Immature natural killer cell (primary cell): Measurements from ENCODE around the gene ADCY5. TPM values are rescaled to one million over a fixed set of nuclear protein-coding genes. Genes with fewer than 3 reads are reported as not detected.

Source experiments
- DNase-seq, 3 donors: peaks; one replicate each; pipeline ENCODE4 v3.0.0; 2022; ENCODE audit warnings: mixed read lengths in 1 of 3
- H3K27ac Mint-ChIP-seq, 6 donors: one replicate each; pipeline ENCODE4 v1.8.0; 2020; ENCODE audit warnings: mixed read lengths in 6 of 6, mild to moderate bottlenecking in 5 of 6, inconsistent platforms in 4 of 6, moderate library complexity in 3 of 6
- H3K27me3 Mint-ChIP-seq, 3 donors: one replicate each; pipeline ENCODE4 v1.8.0; 2020 to 2021; ENCODE audit warnings: low read depth in 3 of 3, mild to moderate bottlenecking in 3 of 3, mixed read lengths in 3 of 3, moderate library complexity in 3 of 3, inconsistent platforms in 1 of 3
- H3K36me3 Mint-ChIP-seq, 3 donors: one replicate each; pipeline ENCODE4 v1.8.0; 2020; ENCODE audit warnings: mixed read lengths in 3 of 3, inconsistent platforms in 2 of 3, mild to moderate bottlenecking in 2 of 3
- H3K4me1 Mint-ChIP-seq, 2 donors: one replicate each; pipeline ENCODE4 v1.8.0; 2020; ENCODE audit warnings: inconsistent platforms in 2 of 2, mild to moderate bottlenecking in 2 of 2, mixed read lengths in 2 of 2, moderate library complexity in 1 of 2
- H3K4me3 Mint-ChIP-seq, 5 donors: one replicate each; pipeline ENCODE4 v1.8.0; 2020; ENCODE audit warnings: mild to moderate bottlenecking in 5 of 5, mixed read lengths in 5 of 5, inconsistent platforms in 3 of 5, moderate library complexity in 3 of 5
- H3K9me3 Mint-ChIP-seq, 6 donors: one replicate each; pipeline ENCODE4 v1.8.0; 2020; ENCODE audit warnings: mild to moderate bottlenecking in 6 of 6, mixed read lengths in 6 of 6, inconsistent platforms in 4 of 6, moderate library complexity in 3 of 6
- polyA plus RNA-seq, 3 donors: library from polyadenylated mRNA; unstranded; fragments of 300-500 nt; fragmentation: Illumina TruSeq; gene quantifications; one replicate each; pipeline ENCODE4 v1.2.3, GENCODE V29; 2021

Gene ADCY5
- polyA plus RNA-seq, 3 donors from 2014 or later: 0.03 TPM; not detected in 2

DNA sequence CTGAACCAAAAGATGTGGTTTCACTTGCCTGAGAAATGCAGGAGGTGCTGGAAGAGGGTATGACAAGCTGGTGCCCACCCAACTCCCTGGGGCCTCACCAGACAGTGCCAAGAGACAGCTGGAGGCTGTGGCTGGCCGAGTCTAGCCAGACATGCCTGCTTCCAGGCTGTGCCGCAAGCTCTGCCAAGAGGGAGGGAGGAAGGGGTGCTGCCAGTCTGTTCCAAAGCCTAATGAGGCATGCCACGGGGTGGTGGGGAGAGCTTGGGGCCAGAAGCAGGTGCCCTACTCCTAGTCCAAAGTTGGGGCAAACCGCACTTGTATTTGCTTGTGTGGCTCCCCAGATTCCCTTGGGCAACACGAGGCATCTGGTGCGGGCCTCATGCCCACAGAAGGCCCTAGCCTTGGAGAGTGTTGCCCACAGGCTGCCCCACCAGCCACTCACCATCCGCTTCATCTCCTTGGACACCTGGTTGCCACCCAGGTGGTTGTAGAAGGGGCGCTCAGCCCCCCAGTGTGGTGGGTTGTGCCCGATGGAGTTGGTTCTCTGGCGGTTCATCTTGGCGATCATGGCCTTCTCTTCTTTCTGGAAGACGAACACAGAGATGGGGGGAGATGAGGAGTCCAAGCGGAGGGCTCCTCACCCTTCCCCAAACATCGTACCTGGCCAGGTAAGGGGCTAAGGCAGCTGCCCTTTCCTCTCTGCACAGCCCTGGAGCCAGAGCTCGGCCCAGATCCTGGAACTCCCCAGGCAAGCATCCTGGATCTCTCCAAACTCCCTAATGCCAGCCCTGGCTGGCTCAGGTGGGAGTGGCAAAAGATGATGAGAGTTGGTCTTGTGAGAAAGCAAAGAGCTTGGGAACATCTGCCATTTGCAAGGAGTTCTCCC, 123.8 kb downstream of the ADCY5 start:
- Mint-ChIP-seq H3K27me3 (peaks cover 0 to 7% (median 2%) of the 10 kb centered on the region in 3 donors), H3K36me3 (no peaks in the 10 kb centered on the region), H3K27ac (no peak overlapping the region), H3K9me3 (no peaks in the 10 kb centered on the region), H3K4me1 (no peaks in the 10 kb centered on the region), H3K4me3 (no peak overlapping the region)
- no peak for DNase-seq

- Mint-ChIP-seq H3K4me3 (no peak overlapping the region), H3K9me3 (no peaks in the 10 kb centered on the region), H3K27ac (no peak overlapping the region), H3K36me3 (no peaks in the 10 kb centered on the region), H3K4me1 (no peaks in the 10 kb centered on the region), H3K27me3 (peaks cover 0 to 7% (median 4%) of the 10 kb centered on the region in 3 donors)
- no peak for DNase-seq
Observed at GRCh38 chr3:123323781-123324180, 125.1 kb downstream of the ADCY5 start.

GRCh38 chr3:123322866-123323265, 126.0 kb downstream of the ADCY5 start:
- Mint-ChIP-seq H3K27ac (no peak overlapping the region), H3K4me1 (no peaks in the 10 kb centered on the region), H3K4me3 (no peak overlapping the region), H3K36me3 (no peaks in the 10 kb centered on the region), H3K27me3 (peaks cover 0 to 7% (median 2%) of the 10 kb centered on the region in 3 donors), H3K9me3 (no peaks in the 10 kb centered on the region)
- DNase-seq: no peak

DNA sequence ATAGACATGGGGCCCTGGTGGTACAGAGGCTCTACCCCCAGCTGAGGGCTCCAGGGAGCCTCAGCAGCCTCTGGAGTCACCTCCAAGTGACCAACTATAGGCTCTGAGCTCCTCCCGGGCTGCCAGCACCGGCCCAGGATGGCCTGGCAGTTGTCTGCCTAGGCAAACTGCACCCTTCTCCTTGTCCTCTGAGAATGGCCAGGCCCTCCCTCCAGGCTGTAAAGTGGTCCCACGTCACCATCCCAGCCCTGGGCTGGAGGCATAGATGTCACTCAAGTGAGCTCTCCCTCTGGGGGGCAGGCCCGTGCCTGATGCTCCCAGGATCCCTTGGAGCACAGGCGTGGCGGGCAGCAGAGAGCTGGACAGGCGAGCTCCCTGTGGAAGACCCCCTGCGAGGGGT, 127.1 kb downstream of the ADCY5 start:
- H3K27me3 Mint-ChIP-seq: peaks cover 0 to 7% (median 2%) of the 10 kb centered on the region in 3 donors
- DNase-seq: no peak

GRCh38 chr3:123320221-123320620, 128.7 kb downstream of the ADCY5 start:
- no peaks in the 10 kb centered on the region for H3K9me3 Mint-ChIP-seq
- H3K27ac Mint-ChIP-seq: no peak overlapping the region
- H3K36me3 Mint-ChIP-seq: no peaks in the 10 kb centered on the region
- no peaks in the 10 kb centered on the region for H3K4me1 Mint-ChIP-seq
- peaks cover 0 to 7% (median 2%) of the 10 kb centered on the region in 3 donors for H3K27me3 Mint-ChIP-seq
- no peak for DNase-seq
- H3K4me3 Mint-ChIP-seq: no peak overlapping the region

More for the DNA sequence above, 127.1 kb downstream of the ADCY5 start:
- no peaks in the 10 kb centered on the region for H3K4me1 Mint-ChIP-seq
- H3K27ac Mint-ChIP-seq: no peak overlapping the region
- no peak overlapping the region for H3K4me3 Mint-ChIP-seq
- H3K36me3 Mint-ChIP-seq: no peaks in the 10 kb centered on the region
- H3K9me3 Mint-ChIP-seq: no peaks in the 10 kb centered on the region

- Mint-ChIP-seq H3K36me3 (no peaks in the 10 kb centered on the region), H3K9me3 (no peaks in the 10 kb centered on the region), H3K4me1 (no peaks in the 10 kb centered on the region), H3K27me3 (peaks cover 0 to 8% (median 2%) of the 10 kb centered on the region in 3 donors), H3K4me3 (no peak overlapping the region), H3K27ac (no peak overlapping the region)
- DNase-seq: no peak
Observed at GRCh38 chr3:123319760-123320159, 129.1 kb downstream of the ADCY5 start.

DNA sequence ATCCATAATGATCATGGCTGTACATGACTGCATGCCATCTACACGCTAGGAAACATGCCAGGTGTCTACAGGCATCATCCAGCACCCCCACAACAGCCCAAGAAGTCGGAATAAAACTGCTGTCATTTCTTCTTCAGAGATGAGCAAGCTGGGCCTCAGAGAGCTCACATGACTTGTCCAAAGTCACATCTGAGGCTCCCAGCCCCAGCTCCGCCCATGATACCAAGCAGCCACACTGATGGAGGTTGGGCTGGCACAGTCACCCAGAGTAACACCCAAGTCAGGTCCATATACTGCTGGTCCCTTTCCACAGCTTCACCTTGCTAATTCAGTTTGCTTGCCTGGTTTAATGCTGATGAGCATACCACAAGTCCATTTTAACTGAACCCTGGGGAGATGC, 130.5 kb downstream of the ADCY5 start:
- Mint-ChIP-seq H3K36me3 (no peaks in the 10 kb centered on the region), H3K9me3 (no peaks in the 10 kb centered on the region), H3K27me3 (peaks cover 0 to 9% (median 4%) of the 10 kb centered on the region in 3 donors), H3K27ac (no peak overlapping the region), H3K4me1 (no peaks in the 10 kb centered on the region), H3K4me3 (no peak overlapping the region)
- DNase-seq: no peak

DNA sequence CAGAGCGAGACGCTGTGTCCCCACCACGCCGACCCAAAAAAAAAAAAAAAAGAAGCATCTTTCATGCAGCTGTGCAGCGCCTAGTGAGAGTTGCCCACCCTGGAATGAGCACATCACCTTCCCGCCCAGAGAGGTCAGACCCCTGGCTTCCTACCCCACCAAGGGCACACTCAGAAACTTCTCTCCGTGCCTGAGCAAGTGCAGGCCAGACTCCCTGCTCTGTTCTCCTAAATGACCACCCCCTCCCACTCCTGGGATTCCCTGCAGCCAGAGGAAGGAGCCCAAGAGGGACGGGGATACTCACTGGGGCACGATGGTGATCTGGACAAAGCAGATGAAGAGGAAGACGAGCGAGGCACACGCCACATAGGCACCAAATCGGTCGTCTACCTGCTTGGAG, 131.2 kb downstream of the ADCY5 start:
- no peak overlapping the region for H3K27ac Mint-ChIP-seq
- H3K36me3 Mint-ChIP-seq: no peaks in the 10 kb centered on the region
- H3K9me3 Mint-ChIP-seq: no peaks in the 10 kb centered on the region
- H3K27me3 Mint-ChIP-seq: peaks cover 0 to 8% (median 8%) of the 10 kb centered on the region in 3 donors
- H3K4me1 Mint-ChIP-seq: no peaks in the 10 kb centered on the region
- H3K4me3 Mint-ChIP-seq: no peak overlapping the region
- DNase-seq: no peak

DNA sequence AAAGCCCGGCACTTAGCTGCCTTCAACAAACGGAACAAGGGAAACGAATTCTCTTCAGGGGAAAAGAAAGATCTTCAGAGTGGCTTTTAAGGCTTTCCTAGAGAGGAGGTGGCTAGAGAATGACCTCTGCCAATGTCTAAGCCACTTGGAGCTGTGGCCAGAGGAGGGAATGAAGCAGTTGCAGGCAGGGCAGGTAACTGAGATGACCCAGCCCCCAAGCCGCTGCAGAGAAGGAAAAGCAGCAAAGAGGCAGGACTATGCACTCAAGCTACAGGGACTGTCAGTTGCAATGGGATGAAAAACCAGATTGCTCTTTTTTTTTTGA, 133.7 kb downstream of the ADCY5 start:
- H3K4me1 Mint-ChIP-seq: no peaks in the 10 kb centered on the region
- no peak for DNase-seq
- no peaks in the 10 kb centered on the region for H3K9me3 Mint-ChIP-seq
- H3K36me3 Mint-ChIP-seq: no peaks in the 10 kb centered on the region
- H3K27me3 Mint-ChIP-seq: peaks cover 0 to 8% (median 7%) of the 10 kb centered on the region in 3 donors
- H3K4me3 Mint-ChIP-seq: no peak overlapping the region
- H3K27ac Mint-ChIP-seq: no peak overlapping the region

GRCh38 chr3:123314359-123315270, 134.3 kb downstream of the ADCY5 start:
- Mint-ChIP-seq H3K9me3 (no peaks in the 10 kb centered on the region), H3K4me3 (no peak overlapping the region), H3K4me1 (no peaks in the 10 kb centered on the region), H3K27me3 (peaks cover 0 to 9% (median 8%) of the 10 kb centered on the region in 3 donors), H3K27ac (no peak overlapping the region), H3K36me3 (no peaks in the 10 kb centered on the region)
- no peak for DNase-seq

DNA sequence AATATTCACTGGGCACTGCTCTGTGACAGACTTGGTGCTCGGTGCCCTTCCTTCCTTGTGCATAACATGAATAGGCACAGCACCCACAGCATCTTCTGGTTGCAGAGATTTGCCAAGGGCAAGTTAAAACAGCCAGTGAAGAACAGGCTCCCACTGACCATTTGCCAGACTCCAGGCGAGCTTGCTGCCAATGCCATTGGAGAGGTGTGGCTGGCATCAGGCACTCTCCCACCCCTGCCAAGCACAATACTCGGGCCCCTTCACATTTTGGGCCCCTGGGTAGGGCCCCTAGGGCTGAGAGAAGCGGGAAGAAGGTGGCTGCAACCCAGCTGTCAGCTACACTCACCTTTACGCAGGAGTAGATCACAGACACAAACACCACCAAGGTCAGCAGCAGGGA, 135.0 kb downstream of the ADCY5 start:
- Mint-ChIP-seq H3K4me1 (no peaks in the 10 kb centered on the region), H3K9me3 (no peaks in the 10 kb centered on the region), H3K27me3 (peaks cover 0 to 10% (median 6%) of the 10 kb centered on the region in 3 donors), H3K27ac (no peak overlapping the region), H3K4me3 (no peak overlapping the region), H3K36me3 (no peaks in the 10 kb centered on the region)
- DNase-seq: no peak

GRCh38 chr3:123312331-123313265, 136.3 kb downstream of the ADCY5 start:
- no peak for DNase-seq
- H3K27ac Mint-ChIP-seq: no peak overlapping the region
- H3K9me3 Mint-ChIP-seq: no peaks in the 10 kb centered on the region
- H3K36me3 Mint-ChIP-seq: no peaks in the 10 kb centered on the region
- peaks cover 0 to 10% (median 6%) of the 10 kb centered on the region in 3 donors for H3K27me3 Mint-ChIP-seq
- H3K4me1 Mint-ChIP-seq: no peaks in the 10 kb centered on the region
- no peak overlapping the region for H3K4me3 Mint-ChIP-seq

GRCh38 chr3:123311201-123311600, 137.7 kb downstream of the ADCY5 start:
- Mint-ChIP-seq H3K9me3 (no peaks in the 10 kb centered on the region), H3K4me1 (no peaks in the 10 kb centered on the region), H3K4me3 (no peak overlapping the region), H3K27ac (no peak overlapping the region), H3K36me3 (no peaks in the 10 kb centered on the region), H3K27me3 (peaks cover 2 to 8% (median 6%) of the 10 kb centered on the region in 3 donors)
- DNase-seq: no peak
